H9 (cell line): ENCODE measurements around the gene TMEM63C. TPM values are rescaled to one million over a fixed set of nuclear protein-coding genes. Genes with fewer than 3 reads are reported as not detected.

Source experiments
- DNase-seq: peaks from one replicate; pipeline ENCODE4 v3.0.0-alpha.2; 2017
- H2AFZ ChIP-seq: one replicate; pipeline ENCODE4 v1.6.1; 2013; ENCODE audit warnings: mild to moderate bottlenecking, low read length, control low read depth, moderate library complexity
- H2AK5ac ChIP-seq: 2 replicates; pipeline ENCODE4 v1.6.1; 2013; ENCODE audit warnings: low read length, control low read depth, mixed read lengths; ENCODE audit not compliant: insufficient read length
- H2BK120ac ChIP-seq: one replicate; pipeline ENCODE4 v1.6.1; 2013; ENCODE audit warnings: low read depth, mild to moderate bottlenecking, low read length, control low read depth, inconsistent platforms; ENCODE audit not compliant: poor library complexity, severe bottlenecking
- H2BK12ac ChIP-seq: 2 replicates; pipeline ENCODE4 v1.6.1; 2013; ENCODE audit warnings: low read length, control low read depth, mixed read lengths, low read depth; ENCODE audit not compliant: insufficient read length
- H2BK15ac ChIP-seq: 2 replicates; pipeline ENCODE4 v1.6.1; 2013; ENCODE audit warnings: low read depth, low read length, control low read depth
- H2BK20ac ChIP-seq: one replicate; pipeline ENCODE4 v1.6.1; 2013; ENCODE audit warnings: low read depth, mild to moderate bottlenecking, low read length, control low read depth, inconsistent platforms; ENCODE audit not compliant: poor library complexity, severe bottlenecking
- H2BK5ac ChIP-seq: 2 replicates; pipeline ENCODE4 v1.6.1; 2013; ENCODE audit warnings: low read length, control low read depth, mixed read lengths; ENCODE audit not compliant: insufficient read length
- H3K14ac ChIP-seq: 2 replicates; pipeline ENCODE4 v1.6.1; 2013; ENCODE audit warnings: low read length, control low read depth; ENCODE audit not compliant: insufficient read depth
- H3K18ac ChIP-seq: 2 replicates; pipeline ENCODE4 v1.6.1; 2013; ENCODE audit warnings: low read depth, mild to moderate bottlenecking, mixed read lengths, low read length, control low read depth; ENCODE audit not compliant: insufficient read length
- H3K23ac ChIP-seq: 2 replicates; pipeline ENCODE4 v1.6.1; 2013; ENCODE audit warnings: low read length, control low read depth, mixed read lengths, low read depth; ENCODE audit not compliant: insufficient read length
- H3K23me2 ChIP-seq: 2 replicates; pipeline ENCODE4 v1.6.1; 2013; ENCODE audit warnings: low read depth, mild to moderate bottlenecking, mixed read lengths, low read length, control low read depth; ENCODE audit not compliant: insufficient read length, poor library complexity, severe bottlenecking
- H3K27ac ChIP-seq: 2 replicates; pipeline ENCODE4 v1.5.1; 2013; ENCODE audit warnings: low read length, control low read depth, mixed read lengths, low read depth; ENCODE audit not compliant: insufficient read length
- H3K27me3 ChIP-seq: 2 replicates; pipeline ENCODE4 v1.6.1; 2013; ENCODE audit warnings: low read length, control low read depth, inconsistent platforms; ENCODE audit not compliant: insufficient read depth
- H3K4ac ChIP-seq: 2 replicates; pipeline ENCODE4 v1.6.1; 2013; ENCODE audit warnings: low read depth, mild to moderate bottlenecking, control low read depth, inconsistent platforms, low read length, moderate library complexity
- H3K4me1 ChIP-seq: 2 replicates; pipeline ENCODE4 v1.6.1; 2013; ENCODE audit warnings: low read length, control low read depth, inconsistent platforms; ENCODE audit not compliant: insufficient read depth
- H3K4me2 ChIP-seq: 2 replicates; pipeline ENCODE4 v1.6.1; 2013; ENCODE audit warnings: low read length, control low read depth, mixed read lengths; ENCODE audit not compliant: insufficient read length, insufficient read depth
- H3K56ac ChIP-seq: 2 replicates; pipeline ENCODE4 v1.6.1; 2013; ENCODE audit warnings: low read depth, mild to moderate bottlenecking, mixed read lengths, low read length, control low read depth; ENCODE audit not compliant: insufficient read length
- H3K79me1 ChIP-seq: 2 replicates; pipeline ENCODE4 v1.6.1; 2013; ENCODE audit warnings: low read depth, mild to moderate bottlenecking, moderate library complexity, low read length, control low read depth, inconsistent platforms; ENCODE audit not compliant: insufficient read depth, poor library complexity, severe bottlenecking
- H3K79me2 ChIP-seq: 2 replicates; pipeline ENCODE4 v1.6.1; 2013; ENCODE audit warnings: low read length, control low read depth, inconsistent platforms; ENCODE audit not compliant: insufficient read depth
- H3K9ac ChIP-seq: 2 replicates; pipeline ENCODE4 v1.6.1; 2013; ENCODE audit warnings: low read length, control low read depth, mixed read lengths; ENCODE audit not compliant: insufficient read length; ENCODE audit errors: extremely low read depth
- H3K9me3 ChIP-seq: one replicate; pipeline ENCODE4 v1.6.1; 2013; ENCODE audit warnings: low read depth, low read length, inconsistent platforms; ENCODE audit not compliant: control insufficient read depth
- H3T11ph ChIP-seq: one replicate; pipeline ENCODE4 v1.6.1; 2013; ENCODE audit warnings: mild to moderate bottlenecking, low read length, control low read depth, inconsistent platforms
- H4K20me1 ChIP-seq: one replicate; pipeline ENCODE4 v1.6.1; 2013; ENCODE audit not compliant: control insufficient read depth, insufficient read length, insufficient read depth
- H4K5ac ChIP-seq: 2 replicates; pipeline ENCODE4 v1.6.1; 2013; ENCODE audit warnings: low read depth, mild to moderate bottlenecking, mixed read lengths, low read length, control low read depth; ENCODE audit not compliant: insufficient read length
- H4K8ac ChIP-seq: replicated peaks from 2 replicates; pipeline ENCODE4 v1.6.1; 2013; ENCODE audit warnings: low read length, control low read depth, mixed read lengths, low read depth; ENCODE audit not compliant: insufficient read length
- H4K91ac ChIP-seq: 2 replicates; pipeline ENCODE4 v1.6.1; 2013; ENCODE audit warnings: low read depth, mild to moderate bottlenecking, moderate library complexity, mixed read lengths, low read length, control low read depth; ENCODE audit not compliant: insufficient read length
- H3K27ac Mint-ChIP-seq, 3 experiments: 2 replicates in 2 of 3; 3 replicates in 1 of 3; pipeline ENCODE4 v1.8.0; 2020 to 2021; ENCODE audit warnings: mixed read lengths in 3 of 3, mild to moderate bottlenecking in 1 of 3, moderate library complexity in 1 of 3
- H3K27me3 Mint-ChIP-seq: 2 replicates; pipeline ENCODE4 v1.8.0; 2021; ENCODE audit warnings: low read depth, mild to moderate bottlenecking, moderate library complexity, mixed read lengths
- H3K36me3 Mint-ChIP-seq, 3 experiments: 2 replicates in 2 of 3; 3 replicates in 1 of 3; pipeline ENCODE4 v1.8.0; 2020 to 2021; ENCODE audit warnings: low read depth in 3 of 3, mixed read lengths in 3 of 3; ENCODE audit not compliant: insufficient read depth in 1 of 3
- H3K4me1 Mint-ChIP-seq, 2 experiments: 2 replicates each; pipeline ENCODE4 v1.8.0; 2020; ENCODE audit warnings: mixed read lengths in 2 of 2
- H3K4me3 Mint-ChIP-seq, 2 experiments: 2 replicates in 1 of 2; 3 replicates in 1 of 2; pipeline ENCODE4 v1.8.0; 2020 to 2021; ENCODE audit warnings: mild to moderate bottlenecking in 2 of 2, mixed read lengths in 2 of 2, moderate library complexity in 1 of 2
- H3K9me3 Mint-ChIP-seq, 2 experiments: 2 replicates in 1 of 2; 3 replicates in 1 of 2; pipeline ENCODE4 v1.8.0; 2020; ENCODE audit warnings: mild to moderate bottlenecking in 2 of 2, mixed read lengths in 2 of 2, moderate library complexity in 1 of 2
- CTCF ChIP-seq: fragments of 200-600 bp; sonication (generic); conservative IDR thresholded peaks from 3 replicates; pipeline ENCODE4 v1.8.0; 2021; ENCODE audit warnings: antibody characterized with exemption, mild to moderate bottlenecking
- WGBS: extraction: QIAGEN DNeasy Blood & Tissue Kit; methylation state at CpG from one replicate; pipeline ENCODE4 v1.1.7; 2013; ENCODE audit warnings: missing lambda C conversion rate, low lambda C conversion rate, mixed read lengths; ENCODE audit not compliant: insufficient read length; ENCODE audit errors: extremely low coverage; 5-methylcytosine and 5-hydroxymethylcytosine counted together
- total RNA-seq: library from RNA; stranded (reverse); gene quantifications from 2 replicates; pipeline ENCODE4 v1.2.1, GENCODE V29; 2021

The TMEM63C gene
- total RNA-seq, 1 experiment from 2014 or later, result 2.2 TPM

- no peak for DNase-seq
- WGBS, result no CpG with 5 or more reads among the region's 3 CpGs
- no peak overlapping the region for H3T11ph ChIP-seq
- H3K9me3 ChIP-seq, result no peaks in the 10 kb centered on the region
- no peak for TF ChIP-seq CTCF
- no peak overlapping the region for H4K8ac ChIP-seq
- H3K79me2 ChIP-seq, result no peaks in the 10 kb centered on the region
- peaks cover 5% of the 10 kb centered on the region for H3K4me1 ChIP-seq
- H4K20me1 ChIP-seq, result no peaks in the 10 kb centered on the region
- H2BK120ac ChIP-seq, result no peak overlapping the region
- no peak overlapping the region for H2BK20ac ChIP-seq
- Mint-ChIP-seq H3K36me3 (peaks cover 0 to 3% (median 0%) of the 10 kb centered on the region in 3 experiments; a peak in 1 of 7 replicates), H3K27ac (no peak overlapping the region), H3K4me3 (no peak overlapping the region), H3K27me3 (peaks cover 3% of the 10 kb centered on the region; the same call in 1 of the 2 replicates), H3K4me1 (peaks cover 1 to 4% of the 10 kb centered on the region in 2 experiments; a peak in 1 of 4 replicates), H3K9me3 (peaks cover 3 to 8% of the 10 kb centered on the region in 2 experiments; a peak in 4 of 5 replicates)
- no peak overlapping the region for H2BK5ac ChIP-seq
- H4K5ac ChIP-seq, result no peak overlapping the region
- no peak overlapping the region for H3K56ac ChIP-seq
- H3K9ac ChIP-seq, result no peak overlapping the region
- no peak overlapping the region for H3K23ac ChIP-seq
- H3K79me1 ChIP-seq, result no peaks in the 10 kb centered on the region
- no peak overlapping the region for H2BK15ac ChIP-seq
- H3K27me3 ChIP-seq, result no peaks in the 10 kb centered on the region
- no peak overlapping the region for H3K18ac ChIP-seq
- no peaks in the 10 kb centered on the region for H3K23me2 ChIP-seq
- H2AFZ ChIP-seq, result no peak overlapping the region
- H2BK12ac ChIP-seq, result no peak overlapping the region
- no peak overlapping the region for H2AK5ac ChIP-seq
- H3K14ac ChIP-seq, result no peak overlapping the region
- no peak overlapping the region for H3K27ac ChIP-seq
- H4K91ac ChIP-seq, result no peak overlapping the region
- H3K4ac ChIP-seq, result no peak overlapping the region
- H3K4me2 ChIP-seq, result no peak overlapping the region
Observed at GRCh38 chr14:77175843-77176242, 5.8 kb upstream of the TMEM63C start.
